HT-29 (cell line): ENCODE data around the gene POLR2E. TPM values are rescaled to one million over a fixed set of nuclear protein-coding genes. Genes with fewer than 3 reads are reported as not detected.

Experiments used
- DNase-seq: peaks from one replicate; pipeline ENCODE4 v3.0.0-alpha.2; 2015; ENCODE audit warnings: low spot score
- total RNA-seq: library from RNA; depleted of rRNA; stranded (reverse); fragments of >200 nt; shearing (Covaris generic); gene quantifications from 2 replicates; pipeline ENCODE4 v1.2.3, GENCODE V29; 2014

POLR2E gene
- total RNA-seq, 1 experiment from 2014 or later: 395 TPM

- peak; percentile 81 for DNase-seq
Measured at GRCh38 chr19:1098177-1099051, 3.2 kb upstream of the POLR2E start.

DNA sequence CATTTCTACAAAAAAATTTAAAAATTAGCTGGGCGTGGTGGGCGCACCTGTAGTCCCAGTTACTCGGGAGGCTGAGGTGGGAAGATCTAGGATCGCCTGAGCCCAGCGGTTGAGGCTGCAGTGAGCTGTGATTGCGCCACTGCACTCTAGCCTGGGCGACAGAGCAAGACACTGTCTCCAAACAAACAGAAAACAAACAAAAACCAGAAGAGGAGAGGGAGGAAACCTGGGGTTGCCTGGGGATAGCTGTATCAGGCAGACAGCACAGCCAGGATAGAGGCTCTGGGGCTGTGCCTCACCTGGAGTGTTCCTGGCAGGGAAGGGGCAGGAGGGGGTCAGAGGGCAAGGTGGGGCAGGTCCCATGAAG lies 2.6 kb upstream of the POLR2E start:
- DNase-seq: no peak

- DNase-seq: no peak
Measured at GRCh38 chr19:1094655-1094977, 559 bp downstream of the POLR2E start.

DNA sequence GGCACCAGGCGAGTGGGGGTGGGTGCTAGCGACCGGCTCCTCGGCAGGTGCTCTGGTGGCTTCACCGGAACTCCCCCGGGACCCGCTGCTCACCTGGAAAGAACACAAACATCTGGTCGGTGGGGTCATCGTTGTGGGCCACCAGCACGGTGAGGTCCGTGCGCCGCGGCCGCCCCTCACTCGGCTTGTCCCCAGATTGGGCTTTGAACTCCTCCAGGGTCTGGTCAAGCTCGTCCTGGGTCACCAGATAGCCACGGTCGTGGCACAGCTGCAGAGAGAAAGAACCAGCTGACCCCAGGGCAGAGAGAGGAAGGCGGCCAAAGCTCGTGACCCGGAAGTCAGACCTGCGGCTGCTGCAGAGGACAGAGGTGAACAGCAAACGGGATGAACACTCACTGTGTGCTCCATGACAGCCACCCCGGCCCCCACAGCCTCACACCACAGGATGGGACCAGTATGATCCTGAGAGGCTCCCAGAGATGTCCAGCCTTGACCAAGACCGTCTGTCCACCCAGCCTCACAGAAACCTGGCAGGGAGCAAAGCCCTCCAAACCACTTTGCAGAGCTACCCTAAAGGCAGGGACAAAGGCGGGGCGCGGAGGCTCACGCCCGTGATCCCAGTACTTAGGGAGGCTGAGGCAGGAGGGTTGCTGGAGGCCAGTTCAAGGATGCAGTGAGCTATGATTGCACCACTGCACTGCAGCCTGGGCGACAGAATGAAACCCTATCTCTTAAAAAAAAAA lies 1.2 kb downstream of the POLR2E start:
- no peak for DNase-seq

DNA sequence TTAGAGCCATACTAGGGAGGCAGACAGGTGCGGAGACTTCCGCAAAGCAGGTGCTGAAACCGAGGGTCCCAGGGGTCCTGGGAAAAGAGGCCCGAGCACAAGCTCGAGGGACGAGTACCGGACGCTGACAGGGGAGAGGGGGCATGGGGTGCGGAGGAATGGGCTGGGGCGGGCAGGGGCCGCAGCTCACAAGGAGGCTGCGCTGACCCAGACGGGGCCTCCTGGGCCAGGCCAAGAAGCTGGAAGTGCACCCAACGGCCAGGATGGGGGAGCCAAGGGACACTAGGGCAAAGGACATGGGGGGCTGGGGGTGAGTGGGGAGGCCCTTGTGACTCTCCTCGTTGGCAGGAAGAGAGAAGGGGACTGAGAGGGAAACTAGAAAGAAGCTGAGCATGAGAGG lies 1.8 kb downstream of the POLR2E start:
- no peak for DNase-seq

DNA sequence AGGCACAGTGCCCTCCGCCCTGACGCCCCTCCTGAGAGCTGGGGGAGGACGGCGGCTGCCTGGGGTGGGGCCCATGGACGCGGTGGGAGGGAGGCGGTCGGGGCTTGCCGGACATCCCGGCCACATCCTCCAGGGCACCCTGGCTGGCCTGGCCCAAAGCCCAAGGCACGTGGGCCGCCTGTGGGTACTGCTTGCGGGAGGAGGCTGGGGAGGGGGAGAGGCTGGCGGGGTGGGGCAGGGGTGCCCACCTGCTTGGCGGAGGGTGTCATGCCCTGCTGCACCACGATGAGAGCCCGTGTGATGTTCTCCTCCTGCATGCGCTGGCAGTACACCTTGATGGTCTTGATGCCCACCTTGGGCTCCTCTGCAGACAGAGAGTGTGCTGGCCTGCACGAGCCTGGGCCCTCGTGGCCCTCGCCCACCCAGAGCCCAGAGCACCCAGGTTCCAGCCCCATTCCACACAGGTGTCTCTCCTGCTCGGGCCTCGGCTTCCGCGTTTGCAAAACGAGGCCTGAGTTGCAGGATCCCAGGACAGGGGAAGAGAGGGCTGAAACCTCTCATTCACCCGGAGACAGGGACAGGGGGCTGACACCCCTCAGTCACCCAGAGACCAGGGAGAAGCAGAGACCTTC lies 3.5 kb downstream of the POLR2E start:
- DNase-seq: no peak

DNA sequence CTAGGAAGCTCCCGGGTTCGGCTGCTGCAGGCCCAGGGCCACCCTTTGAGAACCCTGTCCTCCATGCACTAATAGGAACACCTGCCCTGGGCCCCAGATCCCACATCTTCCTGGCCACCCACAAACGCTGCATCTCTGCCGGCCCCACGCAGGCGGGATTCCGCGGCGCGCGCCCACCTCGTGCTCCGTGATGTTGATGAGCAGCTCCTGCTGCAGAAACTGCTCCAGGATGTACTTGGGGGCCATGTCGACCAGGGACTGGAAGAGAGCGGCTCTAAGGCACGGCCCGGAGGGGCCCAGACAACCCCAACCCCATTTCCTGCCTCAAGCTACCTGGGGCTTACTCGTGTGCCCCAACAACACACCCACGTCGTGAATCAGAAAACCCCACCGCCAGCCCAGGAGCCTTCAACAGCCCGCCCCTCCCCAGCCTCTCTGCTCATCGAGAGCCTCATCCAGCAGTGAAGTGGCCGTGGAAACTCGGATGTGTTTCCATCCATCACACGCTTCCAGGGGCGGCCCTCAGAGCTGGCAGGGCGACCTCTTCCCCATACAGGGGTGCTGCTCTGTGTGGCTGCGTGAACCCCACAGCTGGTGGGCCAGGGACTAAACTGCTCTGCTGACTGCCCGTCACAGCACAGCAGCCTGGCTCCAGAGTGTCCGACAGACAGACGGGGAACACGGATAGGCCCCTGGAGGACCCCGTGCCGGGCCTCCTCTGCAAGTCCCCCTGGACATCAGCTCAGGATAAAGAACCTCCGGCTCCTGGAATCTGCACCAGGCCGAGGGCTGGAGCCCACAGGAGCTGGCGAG lies 4.2 kb downstream of the POLR2E start:
- no peak for DNase-seq

GRCh38 chr19:1089891-1090290 lies 5.3 kb downstream of the POLR2E start:
- no peak for DNase-seq

GRCh38 chr19:1089126-1089771 lies 5.9 kb downstream of the POLR2E start:
- no peak for DNase-seq

DNA sequence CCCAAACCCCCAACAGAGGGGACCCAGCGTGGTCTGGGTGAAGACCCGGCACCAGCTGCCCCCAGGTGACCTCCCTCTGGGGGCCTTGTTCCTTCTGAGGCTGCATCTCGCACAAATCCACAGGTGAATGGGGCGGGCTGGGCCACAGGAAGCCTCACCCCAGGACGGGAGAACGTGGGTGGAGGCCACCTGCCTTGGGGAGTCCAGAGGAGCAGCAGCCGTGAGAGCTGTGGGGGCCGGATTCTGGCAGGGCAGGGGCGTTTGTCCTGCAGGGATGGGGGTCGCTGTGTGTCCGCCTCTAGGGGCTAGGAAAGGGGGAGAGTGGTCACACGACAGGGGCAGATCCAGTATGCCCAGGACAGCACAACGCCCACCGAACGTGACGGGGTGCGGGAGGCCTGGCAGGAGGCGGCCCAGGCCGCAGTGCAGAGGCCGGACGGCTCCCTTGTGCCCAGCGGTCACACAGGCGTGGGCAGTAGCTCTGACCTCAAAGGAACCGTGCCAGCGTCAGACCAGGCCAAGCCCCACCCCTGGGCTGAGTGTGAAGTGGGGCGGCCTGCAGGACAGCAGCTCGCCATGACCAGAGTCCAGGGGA lies 6.7 kb downstream of the POLR2E start:
- no peak for DNase-seq

GRCh38 chr19:1087813-1088415 lies 7.3 kb downstream of the POLR2E start:
- DNase-seq: no peak

GRCh38 chr19:1086613-1087012 lies 8.6 kb downstream of the POLR2E start:
- DNase-seq: no peak

DNA sequence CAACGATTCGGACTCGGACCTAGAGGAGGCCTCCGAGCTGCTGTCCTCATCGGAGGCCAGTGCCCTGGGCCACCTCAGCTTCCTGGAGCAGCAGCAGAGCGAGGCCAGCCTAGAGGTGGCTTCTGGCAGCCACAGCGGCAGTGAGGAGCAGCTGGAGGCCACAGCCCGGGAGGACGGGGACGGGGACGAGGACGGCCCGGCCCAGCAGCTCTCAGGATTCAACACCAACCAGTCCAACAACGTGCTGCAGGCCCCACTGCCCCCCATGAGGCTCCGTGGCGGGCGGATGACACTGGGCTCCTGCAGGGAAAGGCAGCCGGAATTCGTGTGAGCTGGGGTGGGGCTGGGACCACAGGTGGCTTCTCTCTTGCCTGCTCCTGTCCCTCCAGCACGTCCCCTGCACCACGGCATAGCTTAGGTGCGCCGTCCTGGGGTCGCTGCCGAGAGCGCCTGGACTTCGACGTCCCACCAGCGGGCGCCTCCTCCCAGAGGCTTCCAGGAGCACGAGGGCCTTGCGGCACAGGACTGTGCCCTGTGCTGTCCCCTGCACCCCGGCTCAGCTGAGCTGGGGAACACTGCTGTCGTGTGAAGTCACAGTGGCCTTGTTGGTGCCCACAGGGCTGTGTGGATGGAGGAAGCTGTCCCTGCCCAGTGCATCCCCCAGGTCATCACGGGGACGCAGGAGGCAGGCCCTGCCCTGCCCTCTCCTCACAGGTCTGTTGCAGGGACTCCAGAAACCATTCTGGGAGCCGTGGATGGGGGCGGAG lies 9.3 kb downstream of the POLR2E start:
- no peak for DNase-seq

GRCh38 chr19:1085053-1085658 lies 10.0 kb downstream of the POLR2E start:
- no peak for DNase-seq

- DNase-seq: no peak
Measured at GRCh38 chr19:1084024-1084868, 10.9 kb downstream of the POLR2E start.

DNA sequence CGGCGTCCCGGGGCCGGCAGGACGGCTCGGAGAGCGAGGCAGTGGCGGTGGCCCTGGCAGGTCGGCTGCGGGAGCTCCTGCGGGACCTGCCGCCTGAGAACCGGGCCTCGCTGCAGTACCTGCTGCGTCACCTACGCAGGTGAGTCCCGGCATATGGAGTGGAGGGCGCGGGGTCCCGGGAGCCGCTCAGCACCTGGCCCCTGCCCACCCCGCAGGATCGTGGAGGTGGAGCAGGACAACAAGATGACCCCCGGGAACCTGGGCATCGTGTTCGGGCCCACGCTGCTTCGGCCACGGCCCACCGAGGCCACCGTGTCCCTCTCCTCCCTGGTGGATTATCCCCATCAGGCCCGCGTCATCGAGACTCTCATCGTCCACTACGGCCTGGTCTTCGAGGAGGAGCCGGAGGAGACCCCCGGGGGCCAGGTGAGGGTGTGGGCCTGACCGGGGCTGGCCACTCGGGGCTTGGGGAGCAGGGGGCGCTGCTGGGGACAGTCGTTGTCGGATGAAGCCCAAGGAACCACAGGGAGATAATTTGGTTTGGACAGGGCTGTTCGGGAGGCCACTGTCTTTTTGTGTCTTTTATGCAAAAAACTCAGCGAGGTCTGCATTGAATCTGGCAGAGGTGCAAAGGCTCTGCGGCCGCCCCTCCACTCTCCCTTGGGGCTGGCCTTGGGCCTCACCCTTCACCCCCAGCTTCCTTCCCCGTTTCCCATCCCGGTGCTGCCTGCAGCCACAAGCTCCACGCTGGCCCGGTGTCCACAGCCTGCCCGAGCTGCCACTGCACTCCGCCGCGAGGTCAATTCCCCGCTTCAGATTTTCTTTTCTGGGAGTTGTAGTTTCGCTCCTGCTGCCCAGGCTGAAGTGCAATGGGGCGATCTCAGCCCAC lies 12.0 kb downstream of the POLR2E start:
- no peak for DNase-seq
